Hepatocyte (in vitro differentiated cells): ENCODE results near the gene DBH.

Experiments used
- EZH2 ChIP-seq: fragments of 200-600 bp; sonication (generic); IDR thresholded peaks from 2 replicates; pipeline ENCODE4 v1.6.1; 2016; ENCODE audit warnings: antibody characterized with exemption, mild to moderate bottlenecking, borderline replicate concordance
- EZH2phosphoT487 ChIP-seq: fragments of 200-600 bp; sonication (generic); IDR thresholded peaks from one replicate; pipeline ENCODE4 v1.6.1; 2018; ENCODE audit warnings: antibody characterized with exemption, mild to moderate bottlenecking, low read depth, moderate library complexity; ENCODE audit not compliant: unreplicated experiment, severe bottlenecking

DNA sequence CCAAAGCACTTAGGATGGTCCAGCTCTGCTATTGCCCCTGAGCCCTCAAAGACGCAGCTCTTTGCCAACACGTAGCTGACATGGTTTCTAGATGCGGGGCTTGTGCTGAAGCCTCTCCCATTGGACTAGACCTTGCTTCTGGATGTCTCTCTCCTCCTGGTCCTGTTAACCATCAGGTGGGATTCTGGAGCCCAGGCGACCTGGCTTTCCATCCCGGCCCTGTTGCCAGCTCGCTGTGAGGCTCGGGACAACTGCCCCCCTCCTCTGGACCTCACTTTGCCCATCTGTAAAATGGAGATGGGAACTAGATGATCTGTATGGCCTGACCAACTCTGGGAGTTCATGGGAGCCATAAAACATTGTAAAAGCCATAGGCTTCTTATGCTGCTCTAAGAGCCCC lies 4.0 kb downstream of the DBH start:
- TF ChIP-seq EZH2phosphoT487, result no peak
- no peak for TF ChIP-seq EZH2
